Esophagus muscularis mucosa (tissue), 3 donors: ENCODE data around the gene PDE4D.
"Not testable (repeated sequence)": the region's sequence is repeated elsewhere in the genome, so short reads cannot be mapped to it uniquely, and the experiment has no call there.

Source experiments
- CTCF ChIP-seq, 3 experiments: fragments of 200-600 bp in 2 of 3; fragments of 450-650 bp in 1 of 3; sonication (generic) in 2 of 3; IDR thresholded peaks; one replicate each; pipeline ENCODE4 v1.5.1; 2017 to 2019; ENCODE audit warnings: antibody characterized with exemption in 3 of 3, mild to moderate bottlenecking in 2 of 3, moderate library complexity in 1 of 3
- EP300 ChIP-seq: sonication (generic); formaldehyde crosslinking; IDR thresholded peaks from one replicate; pipeline ENCODE4 v1.6.1; 2017; ENCODE audit warnings: antibody characterized with exemption

- TF ChIP-seq EP300; CTCF (IDR thresholded peaks at IDR 0.05): not testable (repeated sequence)
Measured at GRCh38 chr5:59302509-59302908, 591.0 kb downstream of the PDE4D start.
